K562 (cell line): ENCODE data around the gene CNKSR3. TPM values are rescaled to one million over a fixed set of nuclear protein-coding genes. Genes with fewer than 3 reads are reported as not detected.
A peak's percentile ranks its signal among the peaks of the same experiment; 100 is the strongest.

ENCODE experiments used
- ATAC-seq: fragments of 200-7000 bp; cut with Tn5 transposase; 3 replicates; pipeline ENCODE4 v1.9.1; 2020; ENCODE audit warnings: moderate library complexity
- BruUV-seq: library from RNA; stranded (reverse); fragments of 400-500 nt; replicated peaks from 2 replicates; lab custom pipeline; 2021; lab: Mats Ljungman, UMichigan
- CTCF ChIA-PET: fragments of 300-600 bp; formaldehyde crosslinking; extraction: SDS; loops from one replicate; lab custom pipeline; 2021; ENCODE audit warnings: low intra/inter-chr PET ratio; lab: Yijun Ruan, JAX
- POLR2A ChIA-PET: fragments of 300-600, 350-650 bp; sonication (Branson Sonifier 250); formaldehyde crosslinking; extraction: SDS; loops from one replicate; lab custom pipeline; 2021; ENCODE audit warnings: antibody characterized with exemption, inconsistent platforms; lab: Yijun Ruan, JAX
- DNase-seq, 4 experiments: peaks; one replicate each; pipeline versions ENCODE4 v3.0.0 to v3.0.0-alpha.2; 2011 to 2018; ENCODE audit warnings: low spot score in 3 of 4, mixed read lengths in 3 of 4; ENCODE audit errors: extremely low read depth in 1 of 4
- FAIRE-seq: peaks from 2 replicates; lab custom pipeline; 2011; peaks lifted over from hg19 to GRCh38; lab: Jason Lieb, UNC
- H2AFZ ChIP-seq: 2 replicates; pipeline ENCODE4 v1.6.0; 2011; ENCODE audit warnings: low read depth, low read length, control low read depth, inconsistent platforms
- H3K27ac ChIP-seq: fragments of 200-600 bp; 3 replicates; pipeline ENCODE4 v1.8.0; 2011; ENCODE audit warnings: low read depth, mild to moderate bottlenecking, control low read depth, inconsistent platforms, low read length, moderate library complexity, mixed read lengths; ENCODE audit errors: extremely low read depth
- H3K27me3 ChIP-seq, 2 experiments: fragments of 300-600 bp in 1 of 2; 2 replicates in 1 of 2; 3 replicates in 1 of 2; pipeline versions ENCODE4 v1.6.0 to v1.8.0; 2011; ENCODE audit warnings: inconsistent platforms in 2 of 2, low read length in 2 of 2, mild to moderate bottlenecking in 1 of 2, mixed read lengths in 1 of 2, moderate library complexity in 1 of 2; ENCODE audit not compliant: control insufficient read depth in 2 of 2, insufficient read depth in 2 of 2
- H3K36me3 ChIP-seq: fragments of 300-600 bp; 3 replicates; pipeline ENCODE4 v1.8.0; 2011; ENCODE audit warnings: mild to moderate bottlenecking, low read length, inconsistent platforms; ENCODE audit not compliant: control insufficient read depth, insufficient read depth
- H3K4me1 ChIP-seq, 2 experiments: fragments of 200-600 bp in 1 of 2; replicated peaks in 1 of 2; 2 replicates in 1 of 2; 3 replicates in 1 of 2; pipeline versions ENCODE4 v1.5.1 to v1.8.0; 2011; ENCODE audit warnings: inconsistent platforms in 2 of 2, low read length in 2 of 2, mild to moderate bottlenecking in 1 of 2, mixed read lengths in 1 of 2, moderate library complexity in 1 of 2; ENCODE audit not compliant: control insufficient read depth in 2 of 2, insufficient read depth in 2 of 2
- H3K4me2 ChIP-seq: 2 replicates; pipeline ENCODE4 v1.6.1; 2011; ENCODE audit warnings: low read length, control low read depth, inconsistent platforms, mixed read lengths; ENCODE audit not compliant: insufficient read depth
- H3K4me3 ChIP-seq: fragments of 200-600 bp; sonication (generic), shearing (Covaris generic); 2 replicates; pipeline ENCODE4 v1.5.1; 2016; ENCODE audit warnings: control low read depth, inconsistent platforms
- H3K79me2 ChIP-seq: fragments of 200-600 bp; 3 replicates; pipeline ENCODE4 v1.8.0; 2011; ENCODE audit warnings: low read length, inconsistent platforms; ENCODE audit not compliant: control insufficient read depth, insufficient read depth
- H3K9ac ChIP-seq, 2 experiments: 2 replicates each; pipeline versions ENCODE4 v1.6.0 to v1.6.1; 2011; ENCODE audit warnings: low read depth in 2 of 2, low read length in 2 of 2, control low read depth in 1 of 2, inconsistent platforms in 1 of 2, mild to moderate bottlenecking in 1 of 2, mixed read lengths in 1 of 2; ENCODE audit not compliant: insufficient read depth in 1 of 2
- H3K9me1 ChIP-seq: one replicate; pipeline ENCODE4 v1.6.0; 2011; ENCODE audit warnings: inconsistent platforms, mild to moderate bottlenecking, low read length, moderate library complexity; ENCODE audit not compliant: control insufficient read depth, insufficient read depth
- H3K9me3 ChIP-seq: replicated peaks from 2 replicates; pipeline ENCODE4 v1.5.1; 2011; ENCODE audit warnings: low read depth, low read length, inconsistent platforms; ENCODE audit not compliant: control insufficient read depth, insufficient read depth
- H4K20me1 ChIP-seq: replicated peaks from 2 replicates; pipeline ENCODE4 v1.6.1; 2011; ENCODE audit warnings: low read length, inconsistent platforms, mixed read lengths; ENCODE audit not compliant: control insufficient read depth, insufficient read depth
- CGGBP1 ChIP-seq: fragments of 250-450 bp; sonication (Bioruptor Pico); IDR thresholded peaks from 2 replicates; pipeline ENCODE4 v1.9.0; 2021; ENCODE audit warnings: mild to moderate bottlenecking
- CHAMP1 ChIP-seq: fragments of 450-650 bp; IDR thresholded peaks from 2 replicates; pipeline ENCODE4 v1.6.1; 2016; ENCODE audit warnings: mild to moderate bottlenecking
- E2F4 ChIP-seq: sonication (generic); formaldehyde crosslinking; IDR thresholded peaks from 2 replicates; pipeline ENCODE4 v1.8.0; 2022; ENCODE audit warnings: mild to moderate bottlenecking, low read depth, missing genetic modification reagents
- FOXP4 ChIP-seq: sonication (generic); formaldehyde crosslinking; IDR thresholded peaks from 2 replicates; pipeline ENCODE4 v1.8.0; 2022; ENCODE audit warnings: mild to moderate bottlenecking, missing genetic modification reagents, borderline replicate concordance
- GABPB1 ChIP-seq: sonication (generic); formaldehyde crosslinking; IDR thresholded peaks from 2 replicates; pipeline ENCODE4 v1.8.0; 2022; ENCODE audit warnings: mild to moderate bottlenecking, missing genetic modification reagents
- HNRNPL ChIP-seq: fragments of 200-400 bp; formaldehyde crosslinking; IDR thresholded peaks from 2 replicates; pipeline ENCODE4 v1.6.1; 2017; ENCODE audit warnings: low read depth, mild to moderate bottlenecking, low read length
- IRF2 ChIP-seq: sonication (generic); formaldehyde crosslinking; IDR thresholded peaks from 2 replicates; pipeline ENCODE4 v1.8.1; 2022; ENCODE audit warnings: mild to moderate bottlenecking, missing genetic modification reagents
- MNT ChIP-seq, 2 experiments: fragments of 450-650 bp; conservative IDR thresholded peaks; 2 replicates each; pipeline ENCODE4 v1.6.1; 2017; ENCODE audit warnings: mild to moderate bottlenecking in 2 of 2, moderate library complexity in 2 of 2
- NUFIP1 ChIP-seq: fragments of 450-650 bp; IDR thresholded peaks from 2 replicates; pipeline ENCODE4 v1.6.1; 2018; ENCODE audit not compliant: partially characterized antibody
- PHB2 ChIP-seq: fragments of 450-650 bp; IDR thresholded peaks from 2 replicates; pipeline ENCODE4 v1.6.1; 2017; ENCODE audit warnings: low read depth
- SRSF7 ChIP-seq: fragments of 200-400 bp; formaldehyde crosslinking; optimal IDR thresholded peaks from 2 replicates; pipeline ENCODE3; 2017; ENCODE audit warnings: mild to moderate bottlenecking, low read depth, low read length
- VEZF1 ChIP-seq: fragments of 200-800 bp; sonication (Bioruptor generic); IDR thresholded peaks from 2 replicates; pipeline ENCODE4 v1.6.1; 2017; ENCODE audit warnings: missing genetic modification characterization, missing compliant biosample characterization
- WGBS: fragments of 100-300 bp; shearing (Covaris generic); methylation state at CpG from one replicate; pipeline ENCODE4 v1.1.6; 2016; ENCODE audit warnings: low coverage, mixed read lengths; ENCODE audit not compliant: insufficient coverage; ENCODE audit errors: missing lambda C conversion rate; 5-methylcytosine and 5-hydroxymethylcytosine counted together
- in situ Hi-C: fragments of 300-500 bp; cut with MboI; formaldehyde crosslinking; loops from 4 replicates; pipeline ENCODE4 v1.15.0; 2018; ENCODE audit warnings: inconsistent platforms, mixed read lengths
- intact Hi-C: fragments of 100-400 bp; cut with micrococcal nuclease; formaldehyde crosslinking; loops from 2 replicates; pipeline ENCODE4 v1.14.2; 2022
- polyA plus RNA-seq, 8 experiments: library from polyadenylated mRNA; depleted of rRNA in 4 of 8; stranded (reverse) in 5 of 8; unstranded in 3 of 8; fragments of >200 nt; fragmentation: Nextera tagmentation in 2 of 8; fragmentation: Illumina TruSeq in 1 of 8; extraction: Ambion mirVana in 2 of 8; extraction: Trizol in 1 of 8; gene quantifications; 2 replicates each; pipeline versions ENCODE4 v1.2.1 to v1.2.3, GENCODE V29; 2011 to 2014; ENCODE audit warnings: inconsistent platforms in 1 of 8, missing spikeins in 1 of 8
- total RNA-seq, 7 experiments: library from RNA; depleted of rRNA in 6 of 7; stranded (reverse); fragments of >200 nt in 6 of 7; fragmentation: Illumina TruSeq in 2 of 7; extraction: Trizol in 2 of 7; gene quantifications; 2 replicates each; pipeline versions ENCODE4 v1.2.1 to v1.2.3, GENCODE V29; 2011 to 2021; ENCODE audit warnings: low replicate concordance in 1 of 7

Gene CNKSR3
- total and polyA plus RNA-seq, 9 of the 15 experiments (the other 6 are each of a cell fraction or from before 2014, with no cell fraction given) = 4.5 to 29.6 (median 9.5) TPM

- no peaks in the 10 kb centered on the region for H3K36me3 ChIP-seq
- ChIA-PET CTCF (no interaction called here), POLR2A (interaction anchor here (0.9 kb wide), 1 partner anchor 10 kb away, joined by 4 read pairs; no protein-coding TSS in a partner anchor)
- peak overlapping the region; percentile 37 for H2AFZ ChIP-seq
- no peak overlapping the region for H3K9ac ChIP-seq
- H3K27ac ChIP-seq = no peak overlapping the region
- no peaks in the 10 kb centered on the region for H3K9me1 ChIP-seq
- ATAC-seq = peak; percentile 30
- H3K79me2 ChIP-seq = no peaks in the 10 kb centered on the region
- DNase-seq = no peak
- intact Hi-C loops = no loop called here
- FAIRE-seq = peak; percentile 40
- no peak overlapping the region for H3K4me3 ChIP-seq
- H3K27me3 ChIP-seq = no peaks in the 10 kb centered on the region; a peak in 1 of 5 replicates
- peaks cover 0 to 8% of the 10 kb centered on the region in 2 experiments; a peak in 2 of 5 replicates for H3K4me1 ChIP-seq
- no peaks in the 10 kb centered on the region for H3K9me3 ChIP-seq
- 44% methylated on average over 8 of the region's 8 CpGs for WGBS
- H4K20me1 ChIP-seq = no peaks in the 10 kb centered on the region
- in situ Hi-C loops = no loop called here
- H3K4me2 ChIP-seq = no peak overlapping the region
- BruUV-seq = no TSS peak
- TF ChIP-seq VEZF1 (no peak), E2F4 (CRISPR knock-in tag) (no peak), CGGBP1 (no peak), HNRNPL (no peak), NUFIP1 (no peak), PHB2 (no peak), CHAMP1 (no peak), IRF2 (CRISPR knock-in tag) (no peak), MNT (conservative IDR thresholded peaks at IDR 0.05) (no peak), FOXP4 (CRISPR knock-in tag) (no peak), SRSF7 (no peak), GABPB1 (no peak)
Measured at GRCh38 chr6:154548130-154548830, 37.8 kb upstream of the CNKSR3 start.
